H1 (cell line): Measurements from ENCODE around the gene MIF4GD. TPM values are rescaled to one million over a fixed set of nuclear protein-coding genes. Genes with fewer than 3 reads are reported as not detected.

Source experiments
- CTCF ChIA-PET: fragments of 300-600 bp; sonication (Branson Sonifier 250); formaldehyde crosslinking; loops from one replicate; lab custom pipeline; 2021; ENCODE audit not compliant: partially characterized antibody; lab: Charles Lee
- POLR2A ChIA-PET: fragments of 300-600 bp; sonication (Branson Sonifier 250); formaldehyde crosslinking; loops from one replicate; lab custom pipeline; 2021; ENCODE audit warnings: inconsistent platforms; ENCODE audit not compliant: partially characterized antibody; lab: Charles Lee
- DNase-seq, 2 experiments: peaks; one replicate each; pipeline versions ENCODE4 v3.0.0 to v3.0.0-alpha.2; 2010 to 2022; ENCODE audit warnings: low spot score in 2 of 2, low read depth in 1 of 2, mixed read lengths in 1 of 2
- FAIRE-seq: peaks from 2 replicates; lab custom pipeline; 2011; peaks lifted over from hg19 to GRCh38; lab: Jason Lieb, UNC
- H2AFZ ChIP-seq: 2 replicates; pipeline ENCODE4 v1.8.1; 2012; ENCODE audit warnings: low read length, inconsistent platforms
- H2AK5ac ChIP-seq: 2 replicates; pipeline ENCODE4 v1.6.1; 2013; ENCODE audit warnings: low read depth, low read length
- H2BK120ac ChIP-seq: replicated peaks from 2 replicates; pipeline ENCODE3; 2013; ENCODE audit warnings: low read depth, low read length, inconsistent platforms
- H2BK12ac ChIP-seq: 2 replicates; pipeline ENCODE4 v1.6.1; 2013; ENCODE audit warnings: low read depth, low read length
- H2BK15ac ChIP-seq: 2 replicates; pipeline ENCODE4 v1.6.1; 2013; ENCODE audit warnings: low read length
- H2BK20ac ChIP-seq: 2 replicates; pipeline ENCODE4 v1.6.1; 2013; ENCODE audit warnings: low read length
- H2BK5ac ChIP-seq: 2 replicates; pipeline ENCODE4 v1.6.1; 2013; ENCODE audit warnings: low read depth, low read length
- H3K14ac ChIP-seq: 2 replicates; pipeline ENCODE4 v1.6.1; 2013; ENCODE audit warnings: inconsistent platforms; ENCODE audit not compliant: insufficient read length
- H3K18ac ChIP-seq: 2 replicates; pipeline ENCODE4 v1.6.1; 2013; ENCODE audit warnings: low read length; ENCODE audit errors: extremely low read depth
- H3K23ac ChIP-seq: 2 replicates; pipeline ENCODE4 v1.6.1; 2013; ENCODE audit warnings: inconsistent platforms; ENCODE audit not compliant: insufficient read length
- H3K23me2 ChIP-seq: 2 replicates; pipeline ENCODE4 v1.6.1; 2013; ENCODE audit warnings: low read depth, low read length
- H3K27ac ChIP-seq: 2 replicates; pipeline ENCODE4 v1.6.1; 2011; ENCODE audit warnings: low read depth, low read length, inconsistent platforms
- H3K27me3 ChIP-seq, 4 experiments: replicated peaks in 1 of 4; 1 replicate in 1 of 4; 2 replicates in 3 of 4; pipeline versions ENCODE4 v1.6.1 to v1.8.1; 2011 to 2013; ENCODE audit warnings: low read length in 3 of 4, mild to moderate bottlenecking in 3 of 4, inconsistent platforms in 2 of 4, mixed read lengths in 2 of 4, moderate library complexity in 1 of 4; ENCODE audit not compliant: control insufficient read depth in 3 of 4, insufficient read depth in 3 of 4; ENCODE audit errors: extremely low read depth in 1 of 4
- H3K36me3 ChIP-seq, 4 experiments: 2 replicates each; pipeline versions ENCODE4 v1.6.1 to v1.8.1; 2011 to 2013; ENCODE audit warnings: mild to moderate bottlenecking in 4 of 4, low read length in 3 of 4, moderate library complexity in 2 of 4, control low read depth in 1 of 4, inconsistent platforms in 1 of 4; ENCODE audit not compliant: insufficient read depth in 4 of 4, control insufficient read depth in 2 of 4
- H3K4ac ChIP-seq: replicated peaks from 2 replicates; pipeline ENCODE3; 2013; ENCODE audit warnings: low read length, low read depth, mixed read lengths, inconsistent platforms; ENCODE audit not compliant: insufficient read length
- H3K4me1 ChIP-seq, 4 experiments: replicated peaks in 1 of 4; 1 replicate in 1 of 4; 2 replicates in 3 of 4; pipeline versions ENCODE4 v1.6.1 to v1.8.1; 2011 to 2013; ENCODE audit warnings: low read length in 3 of 4, inconsistent platforms in 2 of 4, mixed read lengths in 1 of 4; ENCODE audit not compliant: insufficient read depth in 4 of 4, control insufficient read depth in 3 of 4
- H3K4me2 ChIP-seq, 2 experiments: 2 replicates each; pipeline versions ENCODE4 v1.6.1 to v1.8.1; 2011 to 2013; ENCODE audit warnings: low read depth in 2 of 2, low read length in 2 of 2, control low read depth in 1 of 2, inconsistent platforms in 1 of 2, mild to moderate bottlenecking in 1 of 2; ENCODE audit not compliant: insufficient read depth in 1 of 2
- H3K4me3 ChIP-seq, 4 experiments: fragments of 200-600, 300-600 bp in 1 of 4; sonication (generic), shearing (Covaris generic), sonication (Bioruptor Twin) in 1 of 4; 2 replicates each; pipeline versions ENCODE4 v1.5.1 to v1.8.1; 2011 to 2016; ENCODE audit warnings: low read length in 4 of 4, low read depth in 3 of 4, control low read depth in 2 of 4, inconsistent platforms in 2 of 4, mild to moderate bottlenecking in 2 of 4, mixed read lengths in 1 of 4, moderate library complexity in 1 of 4; ENCODE audit not compliant: insufficient read depth in 2 of 4; ENCODE audit errors: extremely low read depth in 1 of 4
- H3K56ac ChIP-seq: replicated peaks from 2 replicates; pipeline ENCODE3; 2013; ENCODE audit warnings: low read depth, mild to moderate bottlenecking, mixed read lengths, low read length, inconsistent platforms; ENCODE audit not compliant: insufficient read length
- H3K79me1 ChIP-seq: 2 replicates; pipeline ENCODE4 v1.6.1; 2013; ENCODE audit warnings: low read depth, low read length, control low read depth
- H3K79me2 ChIP-seq, 2 experiments: 2 replicates each; pipeline versions ENCODE4 v1.6.1 to v1.8.1; 2012 to 2013; ENCODE audit warnings: low read length in 2 of 2, mild to moderate bottlenecking in 2 of 2, inconsistent platforms in 1 of 2; ENCODE audit not compliant: insufficient read depth in 2 of 2, control insufficient read depth in 1 of 2
- H3K9ac ChIP-seq, 4 experiments: replicated peaks in 1 of 4; 1 replicate in 1 of 4; 2 replicates in 3 of 4; pipeline versions ENCODE4 v1.6.1 to v1.8.1; 2011 to 2013; ENCODE audit warnings: low read depth in 3 of 4, low read length in 3 of 4, control low read depth in 2 of 4, mild to moderate bottlenecking in 2 of 4, moderate library complexity in 2 of 4, inconsistent platforms in 1 of 4; ENCODE audit errors: extremely low read depth in 1 of 4
- H3K9me3 ChIP-seq, 2 experiments: 2 replicates each; pipeline versions ENCODE4 v1.6.1 to v1.8.1; 2012 to 2013; ENCODE audit warnings: mild to moderate bottlenecking in 2 of 2, moderate library complexity in 2 of 2, control low read depth in 1 of 2, inconsistent platforms in 1 of 2, low read depth in 1 of 2, low read length in 1 of 2, mixed read lengths in 1 of 2; ENCODE audit not compliant: insufficient read depth in 2 of 2
- H4K20me1 ChIP-seq, 2 experiments: replicated peaks in 1 of 2; 2 replicates each; pipeline versions ENCODE3 to v1.8.1; 2011 to 2013; ENCODE audit warnings: inconsistent platforms in 2 of 2, low read length in 2 of 2, mild to moderate bottlenecking in 1 of 2; ENCODE audit not compliant: insufficient read depth in 2 of 2, control insufficient read depth in 1 of 2
- H4K5ac ChIP-seq: 2 replicates; pipeline ENCODE4 v1.6.1; 2013; ENCODE audit warnings: low read length, low read depth, mixed read lengths, inconsistent platforms; ENCODE audit not compliant: insufficient read length
- H4K8ac ChIP-seq: 2 replicates; pipeline ENCODE4 v1.8.0; 2013; ENCODE audit warnings: mild to moderate bottlenecking, moderate library complexity, low read length, inconsistent platforms; ENCODE audit not compliant: insufficient read depth; ENCODE audit errors: extremely low read depth
- H4K91ac ChIP-seq: replicated peaks from 2 replicates; pipeline ENCODE3; 2013; ENCODE audit warnings: low read length, mixed read lengths, inconsistent platforms; ENCODE audit not compliant: insufficient read length
- CBX5 ChIP-seq: fragments of 300-800, 300-1000 bp; sonication (generic); IDR thresholded peaks from 2 replicates; pipeline ENCODE4 v1.7.1; 2016; ENCODE audit warnings: antibody characterized with exemption, low read length, low read depth
- CREB1 ChIP-seq: IDR thresholded peaks from 2 replicates; pipeline ENCODE4 v1.6.1; 2012; ENCODE audit warnings: inconsistent platforms
- EGR1 ChIP-seq: IDR thresholded peaks from 2 replicates; pipeline ENCODE4 v1.6.1; 2011; ENCODE audit warnings: low read depth, low read length, borderline replicate concordance
- JUN ChIP-seq: IDR thresholded peaks from 2 replicates; pipeline ENCODE4 v1.6.1; 2011; ENCODE audit warnings: low read depth, mild to moderate bottlenecking, improper control_type of control experiment, low read length
- MAFK ChIP-seq: IDR thresholded peaks from 2 replicates; pipeline ENCODE4 v1.6.1; 2012; ENCODE audit warnings: low read depth, mild to moderate bottlenecking, improper control_type of control experiment, low read length
- SIX5 ChIP-seq: IDR thresholded peaks from 2 replicates; pipeline ENCODE4 v1.6.1; 2011; ENCODE audit warnings: mild to moderate bottlenecking, low read depth, low read length
- SP2 ChIP-seq: IDR thresholded peaks from 2 replicates; pipeline ENCODE4 v1.6.1; 2012; ENCODE audit warnings: mild to moderate bottlenecking, low read length, inconsistent platforms
- TAF1 ChIP-seq: IDR thresholded peaks from 2 replicates; pipeline ENCODE4 v1.6.1; 2011; ENCODE audit warnings: mild to moderate bottlenecking, low read depth, low read length
- WGBS, 2 experiments: shearing (Covaris generic) in 1 of 2; methylation state at CpG; one replicate each; pipeline versions ENCODE4 v1.1.6 to v1.1.7; 2013 to 2015; ENCODE audit warnings: low lambda C conversion rate in 2 of 2, mixed read lengths in 2 of 2, inconsistent platforms in 1 of 2, low coverage in 1 of 2, missing lambda C conversion rate in 1 of 2; ENCODE audit not compliant: insufficient replicate concordance in 2 of 2, insufficient coverage in 1 of 2, insufficient read length in 1 of 2; ENCODE audit errors: extremely low coverage in 1 of 2, missing lambda C conversion rate in 1 of 2; 5-methylcytosine and 5-hydroxymethylcytosine counted together
- polyA plus RNA-seq, 7 experiments: library from polyadenylated mRNA; depleted of rRNA in 3 of 7; stranded (reverse) in 5 of 7; unstranded in 2 of 7; fragments of >200 nt in 5 of 7; fragments of 200-250 nt in 2 of 7; gene quantifications; 1 replicate in 5 of 7; 2 replicates in 1 of 7; 4 replicates in 1 of 7; pipeline versions ENCODE4 v1.2.1 to v1.2.3, GENCODE V29; 2011 to 2013; ENCODE audit warnings: missing spikeins in 2 of 7, mixed read lengths in 2 of 7
- total RNA-seq: library from RNA; stranded (reverse); fragmentation: NEBNext Ultra II Directional; extraction: Animal tissue kit (Norgen Biotek cat#: 25700); gene quantifications from 2 replicates; pipeline ENCODE4 v1.2.1, GENCODE V29; 2021

MIF4GD gene
- total and polyA plus RNA-seq, 2 of the 8 experiments (the other 6 are each of a cell fraction or from before 2014, with no cell fraction given), result 16.1 to 51.1 TPM

- no peak for FAIRE-seq
- Histone ChIP-seq H2AFZ (no peak overlapping the region), H3K9ac (no peak overlapping the region), H3K4me3 (no peak overlapping the region), H2BK12ac (no peak overlapping the region), H2BK15ac (no peak overlapping the region), H2BK20ac (no peak overlapping the region), H3K27ac (no peak overlapping the region), H3K79me1 (no peaks in the 10 kb centered on the region; the same call in 1 of the 2 replicates), H3K9me3 (no peaks in the 10 kb centered on the region), H3K23me2 (peaks cover 4% of the 10 kb centered on the region; the same call in 1 of the 2 replicates), H3K4ac (no peak overlapping the region), H3K56ac (no peak overlapping the region), H3K4me1 (no peaks in the 10 kb centered on the region; a peak in 3 of 7 replicates), H4K20me1 (peaks cover 0 to 3% of the 10 kb centered on the region in 2 experiments), H3K18ac (no peak overlapping the region), H2BK120ac (no peak overlapping the region), H2BK5ac (no peak overlapping the region), H3K27me3 (no peaks in the 10 kb centered on the region; a peak in 2 of 7 replicates), H2AK5ac (no peak overlapping the region), H4K91ac (no peak overlapping the region), H4K5ac (no peak overlapping the region), H3K14ac (no peak overlapping the region), H3K79me2 (0 out of 4 replicates have a peak, but pooled peaks cover 0 to 2% of the 10 kb centered on the region in 2 experiments), H4K8ac (no peak overlapping the region), H3K36me3 (peaks cover 3 to 9% (median 7%) of the 10 kb centered on the region in 4 experiments; a peak in 4 of 8 replicates), H3K4me2 (no peak overlapping the region), H3K23ac (no peak overlapping the region)
- CTCF ChIA-PET, result interaction anchor here (0.6 to 3.7 kb wide), 4 partner anchors 17 to 329 kb away, joined by 3 to 30 read pairs (median 11); partner anchors contain the start of gene MIF4GD
- DNase-seq, result no peak
- TF ChIP-seq CREB1, result no peak
- no peak for TF ChIP-seq CBX5
- no peak for TF ChIP-seq EGR1
- TF ChIP-seq TAF1, result no peak
- TF ChIP-seq MAFK, result no peak
- no peak for TF ChIP-seq SIX5
- no peak for TF ChIP-seq JUN
- TF ChIP-seq SP2, result no peak
- POLR2A ChIA-PET, result interaction anchor here (1.6 to 1.9 kb wide), 2 partner anchors 17 to 125 kb away, joined by 3 to 5 read pairs; partner anchors contain the start of gene MIF4GD
- WGBS, 2 experiments, result 95% methylated on average over 9 of the region's 9 CpGs; no CpG with 5 or more reads in 1 of the 2 experiments
Measured at GRCh38 chr17:75287221-75287620, 16.2 kb upstream of the MIF4GD start.
